Body of pancreas (tissue), 4 donors: ENCODE data around the gene RELN.

ENCODE experiments used
- CTCF ChIP-seq, 7 experiments: fragments of 450-650 bp in 4 of 7; fragments of 200-600 bp in 3 of 7; sonication (generic) in 3 of 7; IDR thresholded peaks; one replicate each; pipeline ENCODE4 v1.5.1; 2016 to 2019; ENCODE audit warnings: antibody characterized with exemption in 7 of 7
- POLR2A ChIP-seq, 3 donors: fragments of 450-650 bp; IDR thresholded peaks; one replicate each; pipeline ENCODE4 v1.6.1; 2016; ENCODE audit warnings: antibody characterized with exemption in 3 of 3, mild to moderate bottlenecking in 2 of 3

GRCh38 chr7:104010052-104010909 lies 20.8 kb upstream of the RELN start:
- TF ChIP-seq CTCF (IDR thresholded peaks at IDR 0.05), result no peak
- no peak for TF ChIP-seq POLR2A (IDR thresholded peaks at IDR 0.05)
